H1 (cell line): ENCODE results near the gene TIMM9. TPM values are rescaled to one million over a fixed set of nuclear protein-coding genes. Genes with fewer than 3 reads are reported as not detected.

Source experiments
- CTCF ChIA-PET: fragments of 300-600 bp; sonication (Branson Sonifier 250); formaldehyde crosslinking; loops from one replicate; lab custom pipeline; 2021; ENCODE audit not compliant: partially characterized antibody; lab: Charles Lee
- POLR2A ChIA-PET: fragments of 300-600 bp; sonication (Branson Sonifier 250); formaldehyde crosslinking; loops from one replicate; lab custom pipeline; 2021; ENCODE audit warnings: inconsistent platforms; ENCODE audit not compliant: partially characterized antibody; lab: Charles Lee
- DNase-seq, 2 experiments: peaks; one replicate each; pipeline versions ENCODE4 v3.0.0 to v3.0.0-alpha.2; 2010 to 2022; ENCODE audit warnings: low spot score in 2 of 2, low read depth in 1 of 2, mixed read lengths in 1 of 2
- FAIRE-seq: peaks from 2 replicates; lab custom pipeline; 2011; peaks lifted over from hg19 to GRCh38; lab: Jason Lieb, UNC
- H2AFZ ChIP-seq: 2 replicates; pipeline ENCODE4 v1.8.1; 2012; ENCODE audit warnings: low read length, inconsistent platforms
- H2AK5ac ChIP-seq: 2 replicates; pipeline ENCODE4 v1.6.1; 2013; ENCODE audit warnings: low read depth, low read length
- H2BK120ac ChIP-seq: replicated peaks from 2 replicates; pipeline ENCODE3; 2013; ENCODE audit warnings: low read depth, low read length, inconsistent platforms
- H2BK12ac ChIP-seq: 2 replicates; pipeline ENCODE4 v1.6.1; 2013; ENCODE audit warnings: low read depth, low read length
- H2BK15ac ChIP-seq: 2 replicates; pipeline ENCODE4 v1.6.1; 2013; ENCODE audit warnings: low read length
- H2BK20ac ChIP-seq: 2 replicates; pipeline ENCODE4 v1.6.1; 2013; ENCODE audit warnings: low read length
- H2BK5ac ChIP-seq: 2 replicates; pipeline ENCODE4 v1.6.1; 2013; ENCODE audit warnings: low read depth, low read length
- H3K14ac ChIP-seq: 2 replicates; pipeline ENCODE4 v1.6.1; 2013; ENCODE audit warnings: inconsistent platforms; ENCODE audit not compliant: insufficient read length
- H3K18ac ChIP-seq: 2 replicates; pipeline ENCODE4 v1.6.1; 2013; ENCODE audit warnings: low read length; ENCODE audit errors: extremely low read depth
- H3K23ac ChIP-seq: 2 replicates; pipeline ENCODE4 v1.6.1; 2013; ENCODE audit warnings: inconsistent platforms; ENCODE audit not compliant: insufficient read length
- H3K23me2 ChIP-seq: 2 replicates; pipeline ENCODE4 v1.6.1; 2013; ENCODE audit warnings: low read depth, low read length
- H3K27ac ChIP-seq: 2 replicates; pipeline ENCODE4 v1.6.1; 2011; ENCODE audit warnings: low read depth, low read length, inconsistent platforms
- H3K27me3 ChIP-seq, 4 experiments: replicated peaks in 1 of 4; 1 replicate in 1 of 4; 2 replicates in 3 of 4; pipeline versions ENCODE4 v1.6.1 to v1.8.1; 2011 to 2013; ENCODE audit warnings: low read length in 3 of 4, mild to moderate bottlenecking in 3 of 4, inconsistent platforms in 2 of 4, mixed read lengths in 2 of 4, moderate library complexity in 1 of 4; ENCODE audit not compliant: control insufficient read depth in 3 of 4, insufficient read depth in 3 of 4; ENCODE audit errors: extremely low read depth in 1 of 4
- H3K36me3 ChIP-seq, 4 experiments: 2 replicates each; pipeline versions ENCODE4 v1.6.1 to v1.8.1; 2011 to 2013; ENCODE audit warnings: mild to moderate bottlenecking in 4 of 4, low read length in 3 of 4, moderate library complexity in 2 of 4, control low read depth in 1 of 4, inconsistent platforms in 1 of 4; ENCODE audit not compliant: insufficient read depth in 4 of 4, control insufficient read depth in 2 of 4
- H3K4ac ChIP-seq: replicated peaks from 2 replicates; pipeline ENCODE3; 2013; ENCODE audit warnings: low read length, low read depth, mixed read lengths, inconsistent platforms; ENCODE audit not compliant: insufficient read length
- H3K4me1 ChIP-seq, 4 experiments: replicated peaks in 1 of 4; 1 replicate in 1 of 4; 2 replicates in 3 of 4; pipeline versions ENCODE4 v1.6.1 to v1.8.1; 2011 to 2013; ENCODE audit warnings: low read length in 3 of 4, inconsistent platforms in 2 of 4, mixed read lengths in 1 of 4; ENCODE audit not compliant: insufficient read depth in 4 of 4, control insufficient read depth in 3 of 4
- H3K4me2 ChIP-seq, 2 experiments: 2 replicates each; pipeline versions ENCODE4 v1.6.1 to v1.8.1; 2011 to 2013; ENCODE audit warnings: low read depth in 2 of 2, low read length in 2 of 2, control low read depth in 1 of 2, inconsistent platforms in 1 of 2, mild to moderate bottlenecking in 1 of 2; ENCODE audit not compliant: insufficient read depth in 1 of 2
- H3K4me3 ChIP-seq, 4 experiments: fragments of 200-600, 300-600 bp in 1 of 4; sonication (generic), shearing (Covaris generic), sonication (Bioruptor Twin) in 1 of 4; 2 replicates each; pipeline versions ENCODE4 v1.5.1 to v1.8.1; 2011 to 2016; ENCODE audit warnings: low read length in 4 of 4, low read depth in 3 of 4, control low read depth in 2 of 4, inconsistent platforms in 2 of 4, mild to moderate bottlenecking in 2 of 4, mixed read lengths in 1 of 4, moderate library complexity in 1 of 4; ENCODE audit not compliant: insufficient read depth in 2 of 4; ENCODE audit errors: extremely low read depth in 1 of 4
- H3K56ac ChIP-seq: replicated peaks from 2 replicates; pipeline ENCODE3; 2013; ENCODE audit warnings: low read depth, mild to moderate bottlenecking, mixed read lengths, low read length, inconsistent platforms; ENCODE audit not compliant: insufficient read length
- H3K79me1 ChIP-seq: 2 replicates; pipeline ENCODE4 v1.6.1; 2013; ENCODE audit warnings: low read depth, low read length, control low read depth
- H3K79me2 ChIP-seq, 2 experiments: 2 replicates each; pipeline versions ENCODE4 v1.6.1 to v1.8.1; 2012 to 2013; ENCODE audit warnings: low read length in 2 of 2, mild to moderate bottlenecking in 2 of 2, inconsistent platforms in 1 of 2; ENCODE audit not compliant: insufficient read depth in 2 of 2, control insufficient read depth in 1 of 2
- H3K9ac ChIP-seq, 4 experiments: replicated peaks in 1 of 4; 1 replicate in 1 of 4; 2 replicates in 3 of 4; pipeline versions ENCODE4 v1.6.1 to v1.8.1; 2011 to 2013; ENCODE audit warnings: low read depth in 3 of 4, low read length in 3 of 4, control low read depth in 2 of 4, mild to moderate bottlenecking in 2 of 4, moderate library complexity in 2 of 4, inconsistent platforms in 1 of 4; ENCODE audit errors: extremely low read depth in 1 of 4
- H3K9me3 ChIP-seq, 2 experiments: 2 replicates each; pipeline versions ENCODE4 v1.6.1 to v1.8.1; 2012 to 2013; ENCODE audit warnings: mild to moderate bottlenecking in 2 of 2, moderate library complexity in 2 of 2, control low read depth in 1 of 2, inconsistent platforms in 1 of 2, low read depth in 1 of 2, low read length in 1 of 2, mixed read lengths in 1 of 2; ENCODE audit not compliant: insufficient read depth in 2 of 2
- H4K20me1 ChIP-seq, 2 experiments: replicated peaks in 1 of 2; 2 replicates each; pipeline versions ENCODE3 to v1.8.1; 2011 to 2013; ENCODE audit warnings: inconsistent platforms in 2 of 2, low read length in 2 of 2, mild to moderate bottlenecking in 1 of 2; ENCODE audit not compliant: insufficient read depth in 2 of 2, control insufficient read depth in 1 of 2
- H4K5ac ChIP-seq: 2 replicates; pipeline ENCODE4 v1.6.1; 2013; ENCODE audit warnings: low read length, low read depth, mixed read lengths, inconsistent platforms; ENCODE audit not compliant: insufficient read length
- H4K8ac ChIP-seq: 2 replicates; pipeline ENCODE4 v1.8.0; 2013; ENCODE audit warnings: mild to moderate bottlenecking, moderate library complexity, low read length, inconsistent platforms; ENCODE audit not compliant: insufficient read depth; ENCODE audit errors: extremely low read depth
- H4K91ac ChIP-seq: replicated peaks from 2 replicates; pipeline ENCODE3; 2013; ENCODE audit warnings: low read length, mixed read lengths, inconsistent platforms; ENCODE audit not compliant: insufficient read length
- EP300 ChIP-seq, 2 experiments: IDR thresholded peaks; 1 replicate in 1 of 2; 2 replicates in 1 of 2; pipeline ENCODE4 v1.6.1; 2011 to 2012; ENCODE audit warnings: low read depth in 2 of 2, low read length in 2 of 2, mild to moderate bottlenecking in 2 of 2, borderline replicate concordance in 1 of 2, inconsistent platforms in 1 of 2, moderate library complexity in 1 of 2
- SP1 ChIP-seq: IDR thresholded peaks from 2 replicates; pipeline ENCODE4 v1.6.1; 2011; ENCODE audit warnings: low read depth, low read length
- WGBS, 2 experiments: shearing (Covaris generic) in 1 of 2; methylation state at CpG; one replicate each; pipeline versions ENCODE4 v1.1.6 to v1.1.7; 2013 to 2015; ENCODE audit warnings: low lambda C conversion rate in 2 of 2, mixed read lengths in 2 of 2, inconsistent platforms in 1 of 2, low coverage in 1 of 2, missing lambda C conversion rate in 1 of 2; ENCODE audit not compliant: insufficient replicate concordance in 2 of 2, insufficient coverage in 1 of 2, insufficient read length in 1 of 2; ENCODE audit errors: extremely low coverage in 1 of 2, missing lambda C conversion rate in 1 of 2; 5-methylcytosine and 5-hydroxymethylcytosine counted together
- polyA plus RNA-seq, 7 experiments: library from polyadenylated mRNA; depleted of rRNA in 3 of 7; stranded (reverse) in 5 of 7; unstranded in 2 of 7; fragments of >200 nt in 5 of 7; fragments of 200-250 nt in 2 of 7; gene quantifications; 1 replicate in 5 of 7; 2 replicates in 1 of 7; 4 replicates in 1 of 7; pipeline versions ENCODE4 v1.2.1 to v1.2.3, GENCODE V29; 2011 to 2013; ENCODE audit warnings: missing spikeins in 2 of 7, mixed read lengths in 2 of 7
- total RNA-seq: library from RNA; stranded (reverse); fragmentation: NEBNext Ultra II Directional; extraction: Animal tissue kit (Norgen Biotek cat#: 25700); gene quantifications from 2 replicates; pipeline ENCODE4 v1.2.1, GENCODE V29; 2021

TIMM9 gene
- total and polyA plus RNA-seq, 2 of the 8 experiments (the other 6 are each of a cell fraction or from before 2014, with no cell fraction given), result 24.0 to 52.2 TPM

- WGBS, 2 experiments, result 15% methylated on average over 6 of the region's 10 CpGs; no CpG with 5 or more reads in 1 of the 2 experiments
These were observed 31.8 kb downstream of the TIMM9 start for GRCh38 chr14:58395562-58395811.

More at GRCh38 chr14:58395562-58395811, 31.8 kb downstream of the TIMM9 start:
- H3K9ac ChIP-seq, result peak overlapping the region in 3 of 4 experiments; percentile 31 to 73 (median 68); a peak in 4 of 7 replicates
- no peaks in the 10 kb centered on the region for H4K20me1 ChIP-seq
- ChIA-PET CTCF (interaction anchor here (1.4 to 2.5 kb wide), 5 partner anchors 10 to 29 kb away, joined by 3 to 9 read pairs (median 5); no protein-coding TSS in a partner anchor), POLR2A (interaction anchor here (0.6 to 3.8 kb wide), 6 partner anchors 31 to 287 kb away, joined by 3 to 23 read pairs (median 4); partner anchors contain the start of genes ARID4A, KIAA0586 and TIMM9)
- H2BK15ac ChIP-seq, result no peak overlapping the region
- FAIRE-seq (no peak), DNase-seq (no peak)
- peaks cover 4 to 14% (median 7%) of the 10 kb centered on the region in 4 experiments; a peak in 6 of 7 replicates for H3K4me1 ChIP-seq
- H3K23me2 ChIP-seq, result peaks cover 7% of the 10 kb centered on the region; the same call in 1 of the 2 replicates
- no peak overlapping the region for H3K56ac ChIP-seq
- peak overlapping the region; percentile 92 for H2BK120ac ChIP-seq
- peak overlapping the region; percentile 85 for H3K23ac ChIP-seq
- no peak overlapping the region for H3K4ac ChIP-seq
- peak overlapping the region; percentile 72 for H4K91ac ChIP-seq
- H3K27ac ChIP-seq, result no peak overlapping the region
- TF ChIP-seq EP300 (IDR thresholded peaks at IDR 0.05; ENCODE audit: borderline replicate concordance in 1 of 2, low read depth in 2 of 2, low read length in 2 of 2) (peak in 1 of 2 experiments; percentile 1; a peak in 1 of 3 replicates), SP1 (no peak)
- no peak overlapping the region for H2BK5ac ChIP-seq
- no peak overlapping the region for H3K14ac ChIP-seq
- no peak overlapping the region for H3K18ac ChIP-seq
- H2AFZ ChIP-seq, result peak overlapping the region; percentile 99
- H3K4me3 ChIP-seq, result peak overlapping the region; percentile 46 to 68 (median 58)
- H3K27me3 ChIP-seq, result peaks cover 0 to 9% (median 6%) of the 10 kb centered on the region in 4 experiments; a peak in 5 of 7 replicates
- no peak overlapping the region for H2BK12ac ChIP-seq
- H3K79me1 ChIP-seq, result no peaks in the 10 kb centered on the region
- no peaks in the 10 kb centered on the region for H3K79me2 ChIP-seq
- no peak overlapping the region for H2BK20ac ChIP-seq
- H2AK5ac ChIP-seq, result no peak overlapping the region
- no peaks in the 10 kb centered on the region for H3K9me3 ChIP-seq
- peak overlapping the region; percentile 95; the same call in 1 of the 2 replicates for H4K8ac ChIP-seq
- no peak overlapping the region for H4K5ac ChIP-seq
- no peaks in the 10 kb centered on the region for H3K36me3 ChIP-seq
- peak overlapping the region; percentile 81 to 96 for H3K4me2 ChIP-seq
